ENCODE measurements around the gene C5orf34. TPM values are rescaled to one million over a fixed set of nuclear protein-coding genes. Genes with fewer than 3 reads are reported as not detected.
A peak's percentile ranks its signal among the peaks of the same experiment; 100 is the strongest.

The C5orf34 gene
- total and polyA plus RNA-seq, 9 of the 15 experiments (the other 6 are each of a cell fraction or from before 2014, with no cell fraction given): 13.2 to 32.6 (median 20.7) TPM

DNA sequence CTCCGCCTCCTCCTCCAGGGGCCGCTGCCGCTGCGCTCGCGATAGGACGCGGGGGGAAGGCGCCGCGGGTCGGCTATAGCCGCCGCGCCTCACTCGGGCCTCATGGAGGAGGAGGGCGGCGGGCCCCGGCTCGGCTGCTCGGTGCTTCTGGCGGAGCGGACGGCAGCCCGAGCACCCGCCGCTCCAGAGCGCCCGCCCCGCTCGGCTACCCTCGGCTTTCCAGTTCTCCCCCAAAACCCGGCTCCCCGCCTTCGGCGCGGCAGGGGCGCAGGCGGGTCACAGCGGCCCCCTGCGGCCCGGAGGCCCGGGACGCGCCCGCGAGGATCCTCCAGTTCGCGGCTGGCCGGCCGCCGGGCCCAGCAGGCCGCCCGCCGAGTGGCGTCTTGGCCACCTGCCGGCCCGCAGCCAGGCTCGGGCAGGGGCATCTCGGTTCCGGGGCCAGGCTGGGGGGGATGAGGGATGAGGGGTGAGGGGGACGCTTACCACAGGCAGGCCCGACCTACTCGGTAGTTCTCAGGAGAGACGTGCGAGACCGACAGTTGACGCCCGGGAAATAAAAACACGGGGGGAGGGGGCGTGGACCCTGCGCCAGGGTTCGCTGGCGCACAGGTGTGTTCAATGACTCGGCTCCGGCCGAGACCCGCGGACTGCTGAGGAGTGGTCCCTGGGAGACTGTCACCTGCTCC is 42.1 kb upstream of the C5orf34 start, which contains the start of gene PAIP1 (continued):
- TF ChIP-seq, protein P1, sequence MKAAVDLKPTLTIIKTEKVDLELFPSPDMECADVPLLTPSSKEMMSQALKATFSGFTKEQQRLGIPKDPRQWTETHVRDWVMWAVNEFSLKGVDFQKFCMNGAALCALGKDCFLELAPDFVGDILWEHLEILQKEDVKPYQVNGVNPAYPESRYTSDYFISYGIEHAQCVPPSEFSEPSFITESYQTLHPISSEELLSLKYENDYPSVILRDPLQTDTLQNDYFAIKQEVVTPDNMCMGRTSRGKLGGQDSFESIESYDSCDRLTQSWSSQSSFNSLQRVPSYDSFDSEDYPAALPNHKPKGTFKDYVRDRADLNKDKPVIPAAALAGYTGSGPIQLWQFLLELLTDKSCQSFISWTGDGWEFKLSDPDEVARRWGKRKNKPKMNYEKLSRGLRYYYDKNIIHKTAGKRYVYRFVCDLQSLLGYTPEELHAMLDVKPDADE (conservative IDR thresholded peaks at IDR 0.05; ENCODE audit: control insufficient read depth, low read depth, low read length): peak; percentile 30; the same call in 1 of the 2 replicates
- TF ChIP-seq SRSF1 (IDR thresholded peaks at IDR 0.05; ENCODE audit: low read depth, low read length) (0 out of 2 replicates have a peak, but pooled peaks have one; percentile 58), ZNF140 (CRISPR knock-in tag; IDR thresholded peaks at IDR 0.05) (no peak), ZNF778 (CRISPR knock-in tag; IDR thresholded peaks at IDR 0.05) (no peak), ZBTB17 (CRISPR knock-in tag; IDR thresholded peaks at IDR 0.05) (0 out of 2 replicates have a peak, but pooled peaks have one; percentile 65), HMG20B (CRISPR knock-in tag; IDR thresholded peaks at IDR 0.05) (no peak), EP300 (IDR thresholded peaks at IDR 0.05; ENCODE audit: low read length) (0 out of 2 replicates have a peak, but pooled peaks have one; percentile 3), RFX1 (IDR thresholded peaks at IDR 0.05) (no peak), E2F3 (CRISPR knock-in tag; IDR thresholded peaks at IDR 0.05) (peak; percentile 16; the same call in 1 of the 2 replicates), RHOXF2B (CRISPR knock-in tag; conservative IDR thresholded peaks at IDR 0.05) (no peak), NR2C2 (CRISPR knock-in tag; IDR thresholded peaks at IDR 0.05) (no peak), NR2C2 (tag; IDR thresholded peaks at IDR 0.05) (peak; percentile 78), DPF2 (IDR thresholded peaks at IDR 0.05) (no peak), GABPA (tag; conservative IDR thresholded peaks at IDR 0.05; ENCODE audit: low read depth) (peak; percentile 48; the same call in 1 of the 2 replicates), KDM4B (IDR thresholded peaks at IDR 0.05; ENCODE audit: borderline replicate concordance in 2 of 2, low read depth in 1 of 2) (no peak)
- TF ChIP-seq, protein P2, sequence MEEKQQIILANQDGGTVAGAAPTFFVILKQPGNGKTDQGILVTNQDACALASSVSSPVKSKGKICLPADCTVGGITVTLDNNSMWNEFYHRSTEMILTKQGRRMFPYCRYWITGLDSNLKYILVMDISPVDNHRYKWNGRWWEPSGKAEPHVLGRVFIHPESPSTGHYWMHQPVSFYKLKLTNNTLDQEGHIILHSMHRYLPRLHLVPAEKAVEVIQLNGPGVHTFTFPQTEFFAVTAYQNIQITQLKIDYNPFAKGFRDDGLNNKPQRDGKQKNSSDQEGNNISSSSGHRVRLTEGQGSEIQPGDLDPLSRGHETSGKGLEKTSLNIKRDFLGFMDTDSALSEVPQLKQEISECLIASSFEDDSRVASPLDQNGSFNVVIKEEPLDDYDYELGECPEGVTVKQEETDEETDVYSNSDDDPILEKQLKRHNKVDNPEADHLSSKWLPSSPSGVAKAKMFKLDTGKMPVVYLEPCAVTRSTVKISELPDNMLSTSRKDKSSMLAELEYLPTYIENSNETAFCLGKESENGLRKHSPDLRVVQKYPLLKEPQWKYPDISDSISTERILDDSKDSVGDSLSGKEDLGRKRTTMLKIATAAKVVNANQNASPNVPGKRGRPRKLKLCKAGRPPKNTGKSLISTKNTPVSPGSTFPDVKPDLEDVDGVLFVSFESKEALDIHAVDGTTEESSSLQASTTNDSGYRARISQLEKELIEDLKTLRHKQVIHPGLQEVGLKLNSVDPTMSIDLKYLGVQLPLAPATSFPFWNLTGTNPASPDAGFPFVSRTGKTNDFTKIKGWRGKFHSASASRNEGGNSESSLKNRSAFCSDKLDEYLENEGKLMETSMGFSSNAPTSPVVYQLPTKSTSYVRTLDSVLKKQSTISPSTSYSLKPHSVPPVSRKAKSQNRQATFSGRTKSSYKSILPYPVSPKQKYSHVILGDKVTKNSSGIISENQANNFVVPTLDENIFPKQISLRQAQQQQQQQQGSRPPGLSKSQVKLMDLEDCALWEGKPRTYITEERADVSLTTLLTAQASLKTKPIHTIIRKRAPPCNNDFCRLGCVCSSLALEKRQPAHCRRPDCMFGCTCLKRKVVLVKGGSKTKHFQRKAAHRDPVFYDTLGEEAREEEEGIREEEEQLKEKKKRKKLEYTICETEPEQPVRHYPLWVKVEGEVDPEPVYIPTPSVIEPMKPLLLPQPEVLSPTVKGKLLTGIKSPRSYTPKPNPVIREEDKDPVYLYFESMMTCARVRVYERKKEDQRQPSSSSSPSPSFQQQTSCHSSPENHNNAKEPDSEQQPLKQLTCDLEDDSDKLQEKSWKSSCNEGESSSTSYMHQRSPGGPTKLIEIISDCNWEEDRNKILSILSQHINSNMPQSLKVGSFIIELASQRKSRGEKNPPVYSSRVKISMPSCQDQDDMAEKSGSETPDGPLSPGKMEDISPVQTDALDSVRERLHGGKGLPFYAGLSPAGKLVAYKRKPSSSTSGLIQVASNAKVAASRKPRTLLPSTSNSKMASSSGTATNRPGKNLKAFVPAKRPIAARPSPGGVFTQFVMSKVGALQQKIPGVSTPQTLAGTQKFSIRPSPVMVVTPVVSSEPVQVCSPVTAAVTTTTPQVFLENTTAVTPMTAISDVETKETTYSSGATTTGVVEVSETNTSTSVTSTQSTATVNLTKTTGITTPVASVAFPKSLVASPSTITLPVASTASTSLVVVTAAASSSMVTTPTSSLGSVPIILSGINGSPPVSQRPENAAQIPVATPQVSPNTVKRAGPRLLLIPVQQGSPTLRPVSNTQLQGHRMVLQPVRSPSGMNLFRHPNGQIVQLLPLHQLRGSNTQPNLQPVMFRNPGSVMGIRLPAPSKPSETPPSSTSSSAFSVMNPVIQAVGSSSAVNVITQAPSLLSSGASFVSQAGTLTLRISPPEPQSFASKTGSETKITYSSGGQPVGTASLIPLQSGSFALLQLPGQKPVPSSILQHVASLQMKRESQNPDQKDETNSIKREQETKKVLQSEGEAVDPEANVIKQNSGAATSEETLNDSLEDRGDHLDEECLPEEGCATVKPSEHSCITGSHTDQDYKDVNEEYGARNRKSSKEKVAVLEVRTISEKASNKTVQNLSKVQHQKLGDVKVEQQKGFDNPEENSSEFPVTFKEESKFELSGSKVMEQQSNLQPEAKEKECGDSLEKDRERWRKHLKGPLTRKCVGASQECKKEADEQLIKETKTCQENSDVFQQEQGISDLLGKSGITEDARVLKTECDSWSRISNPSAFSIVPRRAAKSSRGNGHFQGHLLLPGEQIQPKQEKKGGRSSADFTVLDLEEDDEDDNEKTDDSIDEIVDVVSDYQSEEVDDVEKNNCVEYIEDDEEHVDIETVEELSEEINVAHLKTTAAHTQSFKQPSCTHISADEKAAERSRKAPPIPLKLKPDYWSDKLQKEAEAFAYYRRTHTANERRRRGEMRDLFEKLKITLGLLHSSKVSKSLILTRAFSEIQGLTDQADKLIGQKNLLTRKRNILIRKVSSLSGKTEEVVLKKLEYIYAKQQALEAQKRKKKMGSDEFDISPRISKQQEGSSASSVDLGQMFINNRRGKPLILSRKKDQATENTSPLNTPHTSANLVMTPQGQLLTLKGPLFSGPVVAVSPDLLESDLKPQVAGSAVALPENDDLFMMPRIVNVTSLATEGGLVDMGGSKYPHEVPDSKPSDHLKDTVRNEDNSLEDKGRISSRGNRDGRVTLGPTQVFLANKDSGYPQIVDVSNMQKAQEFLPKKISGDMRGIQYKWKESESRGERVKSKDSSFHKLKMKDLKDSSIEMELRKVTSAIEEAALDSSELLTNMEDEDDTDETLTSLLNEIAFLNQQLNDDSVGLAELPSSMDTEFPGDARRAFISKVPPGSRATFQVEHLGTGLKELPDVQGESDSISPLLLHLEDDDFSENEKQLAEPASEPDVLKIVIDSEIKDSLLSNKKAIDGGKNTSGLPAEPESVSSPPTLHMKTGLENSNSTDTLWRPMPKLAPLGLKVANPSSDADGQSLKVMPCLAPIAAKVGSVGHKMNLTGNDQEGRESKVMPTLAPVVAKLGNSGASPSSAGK (IDR thresholded peaks at IDR 0.05): peak; percentile 78

Data from K562 (cell line).